ENCODE data around the gene CCNF. TPM values are rescaled to one million over a fixed set of nuclear protein-coding genes. Genes with fewer than 3 reads are reported as not detected.
A peak's percentile ranks its signal among the peaks of the same experiment; 100 is the strongest.

Gene CCNF
- total and polyA plus RNA-seq, 2 of the 8 experiments (the other 6 are each of a cell fraction or from before 2014, with no cell fraction given): 15.4 to 54.3 TPM

DNA sequence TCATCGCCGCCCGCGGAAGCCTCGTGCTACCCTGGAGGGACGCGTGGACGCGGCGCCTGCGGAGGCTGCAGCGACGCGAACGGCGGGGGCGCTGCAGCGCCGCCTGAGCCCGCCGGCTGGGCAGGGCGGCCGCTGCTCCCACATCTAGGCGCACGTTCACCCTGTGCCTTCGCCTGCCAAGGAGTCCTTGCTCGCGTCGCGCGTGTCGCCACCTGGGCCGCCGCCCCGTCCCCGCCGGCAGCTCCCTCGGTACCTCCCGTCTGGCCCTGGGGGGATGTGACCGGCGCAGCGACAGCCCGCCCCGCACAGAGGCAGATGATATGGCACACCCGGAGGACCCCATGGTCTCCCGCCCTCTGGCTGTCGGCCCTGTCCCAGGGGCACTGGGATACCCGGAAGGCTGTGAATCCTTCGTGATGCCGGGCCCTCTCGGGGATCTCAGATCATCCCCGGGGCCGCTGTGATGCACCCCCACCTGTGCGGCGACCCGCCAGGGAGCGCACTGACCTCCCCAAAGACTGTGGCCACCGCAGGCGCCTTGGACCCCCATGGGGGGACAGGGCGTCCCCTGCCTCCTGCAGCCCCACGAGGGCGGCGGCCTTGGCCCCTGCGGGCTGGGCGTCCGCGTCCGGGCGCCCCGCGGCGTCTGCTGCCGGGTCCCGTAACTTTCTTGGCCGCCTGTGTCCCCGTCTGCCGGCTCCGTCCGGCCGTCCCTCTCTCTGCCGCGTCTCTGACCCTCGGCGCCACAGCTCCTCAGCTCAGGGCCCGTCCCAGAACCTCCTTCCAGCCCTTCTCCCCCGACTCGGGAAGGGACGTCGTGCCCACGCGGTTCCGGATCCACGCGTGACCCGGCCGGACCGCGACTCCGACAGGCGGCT lies 45.0 kb downstream of the CCNF start (continued):
- TF ChIP-seq RNF2 (IDR thresholded peaks at IDR 0.05; ENCODE audit: borderline replicate concordance, low read depth, low read length, missing control alignments, poor library complexity, severe bottlenecking) (no peak), ASH2L (IDR thresholded peaks at IDR 0.05; ENCODE audit: low read length) (peak; percentile 61), KDM1A (IDR thresholded peaks at IDR 0.05; ENCODE audit: borderline replicate concordance, low read length) (no peak), NRF1 (IDR thresholded peaks at IDR 0.05; ENCODE audit: low read depth, low read length) (no peak), RBBP5 (IDR thresholded peaks at IDR 0.05; ENCODE audit: borderline replicate concordance, low read depth, low read length) (0 out of 2 replicates have a peak, but pooled peaks have one; percentile 40), ZNF274 (IDR thresholded peaks at IDR 0.05; ENCODE audit: borderline replicate concordance, extremely low read depth, low read length) (no peak), SUZ12 (IDR thresholded peaks at IDR 0.05; ENCODE audit: low read length) (no peak), CHD2 (IDR thresholded peaks at IDR 0.05; ENCODE audit: low read length) (no peak), TAF7 (optimal IDR thresholded peaks at IDR 0.05; ENCODE audit: borderline replicate concordance, low read depth, low read length) (no peak), SP2 (IDR thresholded peaks at IDR 0.05; ENCODE audit: low read length) (no peak), NANOG (IDR thresholded peaks at IDR 0.05; ENCODE audit: insufficient read depth, low read depth, low read length, poor library complexity, severe bottlenecking) (no peak), EGR1 (IDR thresholded peaks at IDR 0.05; ENCODE audit: borderline replicate concordance, low read depth, low read length) (no peak), BACH1 (IDR thresholded peaks at IDR 0.05; ENCODE audit: low read length) (peak; percentile 75), TAF1 (IDR thresholded peaks at IDR 0.05; ENCODE audit: low read depth, low read length) (0 out of 2 replicates have a peak, but pooled peaks have one; percentile 35), CBX5 (IDR thresholded peaks at IDR 0.05; ENCODE audit: low read depth, low read length) (no peak)
